SU-DHL-6 (cell line): ENCODE measurements around the gene TNIK.

Source experiments
- H2AFZ ChIP-seq: fragments of 200-600 bp; sonication (generic); 2 replicates; pipeline ENCODE4 v1.6.1; 2014; ENCODE audit warnings: low read depth, mild to moderate bottlenecking, moderate library complexity, mixed read lengths, antibody characterized with exemption, low read length; ENCODE audit not compliant: severe bottlenecking
- H3F3A ChIP-seq: fragments of 200-600 bp; shearing (Covaris generic); 2 replicates; pipeline ENCODE4 v1.6.0; 2016; ENCODE audit warnings: antibody characterized with exemption, mild to moderate bottlenecking; ENCODE audit not compliant: insufficient read depth
- H3K27ac ChIP-seq: fragments of 200-600 bp; sonication (generic); 2 replicates; pipeline ENCODE4 v1.5.1; 2016; ENCODE audit warnings: low read depth, mild to moderate bottlenecking, low read length, moderate library complexity, mixed read lengths
- H3K27me3 ChIP-seq: fragments of 200-600 bp; sonication (generic), shearing (Covaris generic); 2 replicates; pipeline ENCODE4 v1.6.0; 2014; ENCODE audit warnings: mild to moderate bottlenecking, low read length
- H3K36me3 ChIP-seq: fragments of 200-600 bp; sonication (generic); 2 replicates; pipeline ENCODE4 v1.6.1; 2014; ENCODE audit warnings: mild to moderate bottlenecking, low read length, mixed read lengths
- H3K4me2 ChIP-seq: fragments of 300-600, 200-600 bp; shearing (Covaris generic), sonication (generic); 2 replicates; pipeline ENCODE4 v1.6.0; 2014; ENCODE audit warnings: low read length, low read depth, mild to moderate bottlenecking; ENCODE audit not compliant: poor library complexity, severe bottlenecking
- H3K4me3 ChIP-seq: fragments of 200-600 bp; sonication (generic); 2 replicates; pipeline ENCODE4 v1.5.1; 2014; ENCODE audit warnings: antibody characterized with exemption, low read length, mild to moderate bottlenecking, mixed read lengths; ENCODE audit not compliant: insufficient read depth, poor library complexity, severe bottlenecking
- H3K79me2 ChIP-seq: fragments of 200-600 bp; sonication (generic); 2 replicates; pipeline ENCODE4 v1.6.1; 2014; ENCODE audit warnings: mild to moderate bottlenecking, low read length, moderate library complexity; ENCODE audit not compliant: insufficient read depth
- H3K9ac ChIP-seq: fragments of 200-600 bp; sonication (generic); 2 replicates; pipeline ENCODE4 v1.7.0; 2014; ENCODE audit warnings: mild to moderate bottlenecking, low read length
- H3K9me2 ChIP-seq: fragments of 200-600 bp; sonication (generic); replicated peaks from 2 replicates; pipeline ENCODE4 v1.6.1; 2014; ENCODE audit warnings: low read length; ENCODE audit not compliant: insufficient read depth
- H3K9me3 ChIP-seq: fragments of 200-600 bp; sonication (generic); 2 replicates; pipeline ENCODE4 v1.6.1; 2014; ENCODE audit warnings: low read length, mixed read lengths; ENCODE audit not compliant: insufficient read depth
- H4K20me1 ChIP-seq: fragments of 200-600 bp; sonication (generic); 2 replicates; pipeline ENCODE4 v1.6.1; 2014; ENCODE audit warnings: low read depth, mild to moderate bottlenecking, antibody characterized with exemption, low read length, moderate library complexity, mixed read lengths
- CTCF ChIP-seq: fragments of 200-600 bp; sonication (generic); IDR thresholded peaks from one replicate; pipeline ENCODE4 v1.5.1; 2017; ENCODE audit warnings: antibody characterized with exemption, mild to moderate bottlenecking, low read length, moderate library complexity; ENCODE audit not compliant: insufficient read depth, poor library complexity, severe bottlenecking
- EZH2phosphoT487 ChIP-seq: fragments of 200-600 bp; sonication (generic), shearing (Covaris generic); conservative IDR thresholded peaks from 2 replicates; pipeline ENCODE4 v1.6.1; 2018; ENCODE audit warnings: mild to moderate bottlenecking, antibody characterized with exemption, low read length, moderate library complexity, mixed read lengths

TNIK gene

GRCh38 chr3:171199473-171199829 lies 260.8 kb downstream of the TNIK start:
- H3F3A ChIP-seq: no peaks in the 10 kb centered on the region
- H3K4me3 ChIP-seq: no peak overlapping the region
- H2AFZ ChIP-seq: no peak overlapping the region
- H3K4me2 ChIP-seq: no peak overlapping the region
- no peaks in the 10 kb centered on the region for H3K27me3 ChIP-seq
- no peak overlapping the region for H3K27ac ChIP-seq
- no peaks in the 10 kb centered on the region for H3K9me2 ChIP-seq
- H3K9ac ChIP-seq: no peak overlapping the region
- H3K9me3 ChIP-seq: no peaks in the 10 kb centered on the region
- H3K79me2 ChIP-seq: no peaks in the 10 kb centered on the region
- H3K36me3 ChIP-seq: no peaks in the 10 kb centered on the region
- no peak for TF ChIP-seq EZH2phosphoT487
- TF ChIP-seq CTCF: no peak
- H4K20me1 ChIP-seq: no peaks in the 10 kb centered on the region

GRCh38 chr3:171198781-171199472 lies 261.3 kb downstream of the TNIK start:
- H3K27ac ChIP-seq: no peak overlapping the region
- no peak overlapping the region for H2AFZ ChIP-seq
- H3K79me2 ChIP-seq: no peaks in the 10 kb centered on the region
- H3K9me3 ChIP-seq: no peaks in the 10 kb centered on the region
- H3K36me3 ChIP-seq: no peaks in the 10 kb centered on the region
- H3K9me2 ChIP-seq: no peaks in the 10 kb centered on the region
- H3K9ac ChIP-seq: no peak overlapping the region
- no peaks in the 10 kb centered on the region for H3K27me3 ChIP-seq
- H3K4me3 ChIP-seq: no peak overlapping the region
- H4K20me1 ChIP-seq: no peaks in the 10 kb centered on the region
- H3F3A ChIP-seq: no peaks in the 10 kb centered on the region
- TF ChIP-seq CTCF (no peak), EZH2phosphoT487 (no peak)
- no peak overlapping the region for H3K4me2 ChIP-seq

GRCh38 chr3:171195686-171196085 lies 264.5 kb downstream of the TNIK start:
- Histone ChIP-seq H3K79me2 (no peaks in the 10 kb centered on the region), H3K27ac (no peak overlapping the region), H4K20me1 (no peaks in the 10 kb centered on the region), H2AFZ (no peak overlapping the region), H3K9me2 (no peaks in the 10 kb centered on the region), H3K9ac (no peak overlapping the region), H3K27me3 (no peaks in the 10 kb centered on the region), H3K9me3 (no peaks in the 10 kb centered on the region), H3K36me3 (no peaks in the 10 kb centered on the region), H3F3A (no peaks in the 10 kb centered on the region), H3K4me2 (no peak overlapping the region), H3K4me3 (no peak overlapping the region)
- no peak for TF ChIP-seq EZH2phosphoT487
- TF ChIP-seq CTCF: no peak
